GM23338 (cell line): ENCODE data around the gene RTEL1. TPM values are rescaled to one million over a fixed set of nuclear protein-coding genes. Genes with fewer than 3 reads are reported as not detected.
A peak's percentile ranks its signal among the peaks of the same experiment; 100 is the strongest.

Experiments
- ATAC-seq: fragments of 200-7000 bp; cut with Tn5 transposase; 3 replicates; pipeline ENCODE4 v1.9.1; 2020
- DNase-seq: peaks from one replicate; pipeline ENCODE4 v3.0.0-alpha.2; 2015; ENCODE audit warnings: low spot score
- H2AFZ ChIP-seq: fragments of 200-600 bp; sonication (generic); 2 replicates; pipeline ENCODE4 v1.8.0; 2016; ENCODE audit warnings: antibody characterized with exemption, mild to moderate bottlenecking, moderate library complexity
- H3F3A ChIP-seq: fragments of 200-600 bp; sonication (generic); replicated peaks from 2 replicates; pipeline ENCODE4 v1.8.0; 2017; ENCODE audit warnings: antibody characterized with exemption, mixed run types, low read depth
- H3K27ac ChIP-seq: fragments of 200-600 bp; sonication (generic); 2 replicates; pipeline ENCODE4 v1.6.1; 2016; ENCODE audit warnings: low read depth
- H3K27me3 ChIP-seq: fragments of 200-600 bp; sonication (generic); 2 replicates; pipeline ENCODE4 v1.8.0; 2016; ENCODE audit warnings: mild to moderate bottlenecking, mixed run types, moderate library complexity; ENCODE audit not compliant: insufficient read depth
- H3K36me3 ChIP-seq: fragments of 200-600 bp; sonication (generic); 2 replicates; pipeline ENCODE4 v1.8.0; 2016; ENCODE audit warnings: mild to moderate bottlenecking; ENCODE audit not compliant: insufficient read depth
- H3K4me1 ChIP-seq: fragments of 200-600 bp; sonication (generic); 2 replicates; pipeline ENCODE4 v1.8.0; 2016; ENCODE audit warnings: mild to moderate bottlenecking, moderate library complexity; ENCODE audit not compliant: insufficient read depth
- H3K4me2 ChIP-seq: fragments of 200-600 bp; sonication (generic); 2 replicates; pipeline ENCODE4 v1.7.1; 2017; ENCODE audit warnings: mixed run types
- H3K4me3 ChIP-seq: fragments of 200-600 bp; sonication (generic); 2 replicates; pipeline ENCODE4 v1.6.1; 2016; ENCODE audit warnings: mixed run types
- H3K79me2 ChIP-seq: fragments of 200-600 bp; sonication (generic); replicated peaks from 2 replicates; pipeline ENCODE4 v1.8.0; 2017; ENCODE audit warnings: mild to moderate bottlenecking; ENCODE audit not compliant: insufficient read depth
- H3K9me2 ChIP-seq: fragments of 200-600 bp; sonication (generic); 2 replicates; pipeline ENCODE4 v1.8.0; 2017; ENCODE audit not compliant: insufficient read depth
- H4K20me1 ChIP-seq: fragments of 200-600 bp; sonication (generic); replicated peaks from 2 replicates; pipeline ENCODE4 v1.8.0; 2017; ENCODE audit warnings: mild to moderate bottlenecking; ENCODE audit not compliant: insufficient read depth
- H3K27ac Mint-ChIP-seq: 2 replicates; pipeline ENCODE4 v1.8.0; 2020; ENCODE audit warnings: inconsistent platforms, mild to moderate bottlenecking, moderate library complexity, mixed read lengths
- H3K27me3 Mint-ChIP-seq: 3 replicates; pipeline ENCODE4 v1.8.0; 2022; ENCODE audit warnings: low read depth, mild to moderate bottlenecking, moderate library complexity, mixed read lengths, inconsistent platforms; ENCODE audit not compliant: insufficient read depth, poor library complexity
- H3K36me3 Mint-ChIP-seq: 3 replicates; pipeline ENCODE4 v1.8.0; 2021; ENCODE audit warnings: low read depth, mild to moderate bottlenecking, inconsistent platforms, moderate library complexity, mixed read lengths
- H3K4me1 Mint-ChIP-seq: 3 replicates; pipeline ENCODE4 v1.8.0; 2020; ENCODE audit warnings: mild to moderate bottlenecking, inconsistent platforms, mixed read lengths
- H3K4me3 Mint-ChIP-seq: 3 replicates; pipeline ENCODE4 v1.8.0; 2021; ENCODE audit warnings: moderate library complexity, mild to moderate bottlenecking, inconsistent platforms, mixed read lengths
- H3K9me3 Mint-ChIP-seq: 3 replicates; pipeline ENCODE4 v1.8.0; 2020; ENCODE audit warnings: moderate library complexity, mild to moderate bottlenecking, inconsistent platforms, mixed read lengths
- CREB1 ChIP-seq: fragments of 250-450 bp; sonication (Bioruptor Pico); IDR thresholded peaks from 2 replicates; pipeline ENCODE4 v1.5.0; 2020; ENCODE audit warnings: low read depth, mild to moderate bottlenecking, moderate library complexity
- CTCF ChIP-seq, 2 experiments: fragments of 200-600 bp in 1 of 2; sonication (generic) in 1 of 2; conservative IDR thresholded peaks; 2 replicates each; pipeline versions ENCODE4 v1.5.1 to v1.6.1; 2016 to 2017; ENCODE audit warnings: antibody characterized with exemption in 2 of 2, low read depth in 2 of 2, mild to moderate bottlenecking in 2 of 2, moderate library complexity in 1 of 2
- EZH2phosphoT487 ChIP-seq: fragments of 200-600 bp; sonication (generic); IDR thresholded peaks from one replicate; pipeline ENCODE4 v1.8.1; 2018; ENCODE audit warnings: antibody characterized with exemption; ENCODE audit not compliant: unreplicated experiment
- JUNB ChIP-seq: IDR thresholded peaks from one replicate; pipeline ENCODE4 v1.6.1; 2016; ENCODE audit warnings: antibody characterized with exemption; ENCODE audit not compliant: unreplicated experiment
- POLR2AphosphoS5 ChIP-seq: IDR thresholded peaks from 2 replicates; pipeline ENCODE4 v1.6.1; 2016; ENCODE audit warnings: antibody characterized with exemption, low read depth
- polyA plus RNA-seq: library from polyadenylated mRNA; unstranded; fragments of >200 nt; fragmentation: Nextera tagmentation; extraction: Ambion mirVana; gene quantifications from 2 replicates; pipeline ENCODE4 v1.2.1, GENCODE V29; 2016
- total RNA-seq: library from RNA; depleted of rRNA; stranded (reverse); fragments of >200 nt; shearing (Covaris generic); gene quantifications from 2 replicates; pipeline ENCODE4 v1.2.3, GENCODE V29; 2014
- TF ChIP-seq, protein P1 (sequence below): IDR thresholded peaks from one replicate; pipeline ENCODE4 v1.6.1; 2018; ENCODE audit warnings: antibody characterized with exemption; ENCODE audit not compliant: unreplicated experiment
- TF ChIP-seq, protein P2 (sequence below): IDR thresholded peaks from 2 replicates; pipeline ENCODE4 v1.6.1; 2016; ENCODE audit warnings: antibody characterized with exemption

RTEL1 gene
- total and polyA plus RNA-seq, 2 experiments from 2014 or later = 14.2 to 34.5 TPM

DNA sequence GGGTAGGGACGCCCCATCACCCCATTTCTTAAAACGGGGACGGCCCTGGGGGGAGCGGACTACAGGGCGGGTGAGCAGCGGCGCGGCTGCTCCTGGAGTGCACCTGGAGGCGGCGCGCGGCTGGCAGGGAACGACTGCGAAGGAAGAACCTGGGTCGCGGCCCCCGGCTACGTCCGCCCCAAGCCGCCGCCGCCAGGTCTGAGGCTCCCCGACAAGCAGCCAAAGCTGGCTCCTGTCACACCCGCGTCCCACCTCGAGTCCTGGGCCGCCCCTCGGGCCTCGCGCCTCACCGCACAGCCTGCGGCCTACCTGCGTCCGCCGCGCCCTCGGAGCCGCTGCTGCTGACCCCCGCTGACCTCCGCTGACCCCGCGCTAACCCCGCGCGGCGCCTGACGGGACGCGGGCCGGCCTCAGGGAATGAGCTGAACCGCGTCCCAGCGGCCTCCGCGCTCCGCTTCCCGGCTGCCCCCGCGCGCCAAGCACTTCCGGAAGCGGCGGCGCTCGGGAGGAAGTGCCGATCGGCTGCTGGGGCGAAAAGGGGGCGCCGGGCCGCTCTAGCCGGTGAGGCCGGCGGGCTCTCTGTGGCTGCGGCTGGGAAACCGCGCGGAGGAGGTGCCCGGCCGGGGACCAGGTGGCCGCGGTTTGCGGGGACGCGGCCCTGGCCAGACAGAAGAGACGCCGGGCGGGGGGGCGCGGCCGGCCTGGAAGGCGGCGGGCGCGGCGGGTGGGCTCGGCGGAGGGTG lies 49.6 kb downstream of the RTEL1 start, which contains the start of the genes ARFRP1 and ZGPAT:
Gene ARFRP1, minus strand, starts transcription at position 419 of the 743 bp plus-strand sequence. CDS start 885 bp downstream, outside the sequence.
Gene ZGPAT, plus strand, starts transcription at position 482 of the 743 bp plus-strand sequence. CDS start 542 bp downstream, outside the sequence.
- H3K27ac ChIP-seq = no peak within 1 kb of the TSS
- ATAC-seq (peak; percentile 92), DNase-seq (peak; percentile 96)
- peaks cover 11% of the 10 kb centered on the region; the same call in 1 of the 2 replicates for H3F3A ChIP-seq
- peaks cover 12% of the 10 kb centered on the region for H3K27me3 Mint-ChIP-seq
- H3K27me3 ChIP-seq = no peaks in the 10 kb centered on the region
- peak within 1 kb of the TSS; percentile 88 for H3K4me3 Mint-ChIP-seq
- H3K4me2 ChIP-seq = peak within 1 kb of the TSS; percentile 93
- peaks cover 10% of the 10 kb centered on the region for H3K4me1 Mint-ChIP-seq
- H3K9me2 ChIP-seq = no peaks in the 10 kb centered on the region
- peaks cover 50% of the 10 kb centered on the region for H3K79me2 ChIP-seq
- H3K36me3 ChIP-seq = no peaks in the 10 kb centered on the region; the same call in 1 of the 2 replicates
- TF ChIP-seq CREB1 (peak; percentile 69), JUNB (no peak), POLR2AphosphoS5 (peak; percentile 77), CTCF (conservative IDR thresholded peaks at IDR 0.05; ENCODE audit: low read depth in 2 of 2) (no peak), EZH2phosphoT487 (no peak)
- TF ChIP-seq, protein P1, sequence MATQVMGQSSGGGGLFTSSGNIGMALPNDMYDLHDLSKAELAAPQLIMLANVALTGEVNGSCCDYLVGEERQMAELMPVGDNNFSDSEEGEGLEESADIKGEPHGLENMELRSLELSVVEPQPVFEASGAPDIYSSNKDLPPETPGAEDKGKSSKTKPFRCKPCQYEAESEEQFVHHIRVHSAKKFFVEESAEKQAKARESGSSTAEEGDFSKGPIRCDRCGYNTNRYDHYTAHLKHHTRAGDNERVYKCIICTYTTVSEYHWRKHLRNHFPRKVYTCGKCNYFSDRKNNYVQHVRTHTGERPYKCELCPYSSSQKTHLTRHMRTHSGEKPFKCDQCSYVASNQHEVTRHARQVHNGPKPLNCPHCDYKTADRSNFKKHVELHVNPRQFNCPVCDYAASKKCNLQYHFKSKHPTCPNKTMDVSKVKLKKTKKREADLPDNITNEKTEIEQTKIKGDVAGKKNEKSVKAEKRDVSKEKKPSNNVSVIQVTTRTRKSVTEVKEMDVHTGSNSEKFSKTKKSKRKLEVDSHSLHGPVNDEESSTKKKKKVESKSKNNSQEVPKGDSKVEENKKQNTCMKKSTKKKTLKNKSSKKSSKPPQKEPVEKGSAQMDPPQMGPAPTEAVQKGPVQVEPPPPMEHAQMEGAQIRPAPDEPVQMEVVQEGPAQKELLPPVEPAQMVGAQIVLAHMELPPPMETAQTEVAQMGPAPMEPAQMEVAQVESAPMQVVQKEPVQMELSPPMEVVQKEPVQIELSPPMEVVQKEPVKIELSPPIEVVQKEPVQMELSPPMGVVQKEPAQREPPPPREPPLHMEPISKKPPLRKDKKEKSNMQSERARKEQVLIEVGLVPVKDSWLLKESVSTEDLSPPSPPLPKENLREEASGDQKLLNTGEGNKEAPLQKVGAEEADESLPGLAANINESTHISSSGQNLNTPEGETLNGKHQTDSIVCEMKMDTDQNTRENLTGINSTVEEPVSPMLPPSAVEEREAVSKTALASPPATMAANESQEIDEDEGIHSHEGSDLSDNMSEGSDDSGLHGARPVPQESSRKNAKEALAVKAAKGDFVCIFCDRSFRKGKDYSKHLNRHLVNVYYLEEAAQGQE = no peak
- TF ChIP-seq, protein P2, sequence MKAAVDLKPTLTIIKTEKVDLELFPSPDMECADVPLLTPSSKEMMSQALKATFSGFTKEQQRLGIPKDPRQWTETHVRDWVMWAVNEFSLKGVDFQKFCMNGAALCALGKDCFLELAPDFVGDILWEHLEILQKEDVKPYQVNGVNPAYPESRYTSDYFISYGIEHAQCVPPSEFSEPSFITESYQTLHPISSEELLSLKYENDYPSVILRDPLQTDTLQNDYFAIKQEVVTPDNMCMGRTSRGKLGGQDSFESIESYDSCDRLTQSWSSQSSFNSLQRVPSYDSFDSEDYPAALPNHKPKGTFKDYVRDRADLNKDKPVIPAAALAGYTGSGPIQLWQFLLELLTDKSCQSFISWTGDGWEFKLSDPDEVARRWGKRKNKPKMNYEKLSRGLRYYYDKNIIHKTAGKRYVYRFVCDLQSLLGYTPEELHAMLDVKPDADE = peak; percentile 93
- H3K36me3 Mint-ChIP-seq = peaks cover 49% of the 10 kb centered on the region
- peak within 1 kb of the TSS; percentile 85 for H3K4me3 ChIP-seq
- no peaks in the 10 kb centered on the region; the same call in 1 of the 2 replicates for H3K4me1 ChIP-seq
- H3K9me3 Mint-ChIP-seq = no peaks in the 10 kb centered on the region
- H4K20me1 ChIP-seq = peaks cover 14% of the 10 kb centered on the region
- H2AFZ ChIP-seq = no peak within 1 kb of the TSS
- H3K27ac Mint-ChIP-seq = no peak within 1 kb of the TSS
